Hair follicle dermal papilla cell (primary cell): ENCODE results near the gene ZFTA. TPM values are rescaled to one million over a fixed set of nuclear protein-coding genes. Genes with fewer than 3 reads are reported as not detected.

Experiments used
- small RNA-seq: library from RNA; depleted of rRNA; stranded (forward); fragments of <200 nt; gene quantifications from one replicate; pipeline ENCODE3, GENCODE V24; 2012
- total RNA-seq: library from RNA; depleted of rRNA; stranded (reverse); fragments of >200 nt; gene quantifications from 2 replicates; pipeline ENCODE4 v1.2.3, GENCODE V29; 2012

ZFTA gene
- 22.7 and 22.9 TPM in 2 replicates for total RNA-seq

DNA sequence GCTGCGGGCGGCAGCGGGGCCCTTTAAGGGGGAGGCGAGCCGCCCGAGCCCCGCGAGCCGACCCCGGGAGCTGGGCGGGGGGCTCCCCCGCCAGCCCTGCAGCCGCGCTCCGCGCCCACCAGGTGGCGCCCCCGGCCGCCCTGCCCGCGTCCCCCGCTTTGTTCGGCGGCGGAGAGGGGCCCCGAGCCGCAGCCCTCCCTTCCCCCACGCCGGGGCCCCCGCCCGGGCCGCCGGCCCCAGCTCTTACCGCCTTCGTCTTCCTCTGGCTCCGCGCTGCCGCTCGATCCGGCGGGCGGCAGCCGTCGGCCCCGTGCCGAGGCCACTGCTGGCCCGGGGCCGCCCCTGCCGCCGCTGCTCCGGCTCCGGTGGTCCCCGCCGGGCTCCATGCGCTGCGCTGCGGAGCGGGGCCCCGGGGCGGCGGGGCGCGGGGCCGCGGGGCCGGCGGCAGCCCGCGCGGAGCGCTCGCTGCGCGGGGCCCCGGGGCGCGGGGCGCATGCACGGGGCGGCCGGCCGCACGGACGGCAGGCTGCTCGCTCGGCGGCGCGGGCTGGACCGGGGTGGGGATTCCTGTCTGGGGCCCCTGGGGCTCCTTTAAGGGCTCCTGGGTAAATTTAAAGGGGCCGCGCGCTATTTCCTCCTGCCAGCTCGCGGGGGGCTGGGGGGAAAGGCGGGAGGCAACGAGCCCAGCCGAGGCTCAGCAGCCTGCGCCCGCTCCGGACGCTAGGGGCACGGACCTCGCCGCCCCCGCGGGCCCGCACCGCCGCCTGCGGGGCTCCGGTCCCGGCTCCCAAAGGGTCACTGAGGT lies at the start of gene ZFTA:
ZFTA (minus strand) TSS at position 539 of the 805 bp plus-strand sequence; CDS start at position 386, 153 bp downstream.

DNA sequence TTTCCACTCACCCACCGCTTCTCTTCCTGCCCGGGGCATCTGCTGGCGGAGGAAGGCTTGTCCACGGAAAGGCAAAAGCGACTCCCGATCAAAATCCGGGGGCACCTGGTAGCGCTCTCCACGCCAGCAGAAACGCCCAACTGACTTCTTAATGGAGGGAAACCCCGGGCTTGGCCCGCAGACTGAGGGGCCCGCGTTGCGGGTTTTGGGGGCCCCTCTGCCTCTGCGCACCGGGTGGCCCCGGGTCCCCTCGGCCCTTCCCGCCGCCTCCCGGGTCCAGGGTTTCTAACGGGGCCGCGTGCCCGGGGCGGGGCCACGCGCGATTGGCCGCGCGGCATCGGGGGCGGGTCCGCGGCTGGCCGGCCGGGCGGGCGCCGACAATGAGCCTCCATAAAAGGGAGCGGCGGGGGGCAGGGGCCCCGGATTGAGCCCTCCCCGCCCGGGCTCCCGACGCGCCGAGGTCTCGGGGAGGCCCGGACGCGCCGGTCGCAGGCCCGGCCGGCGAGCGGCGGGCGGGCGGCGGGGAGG lies 44.5 kb upstream of the ZFTA start, which contains the start of gene SPINDOC:
SPINDOC (plus strand) TSS at position 422 of the 528 bp plus-strand sequence. CDS start 231 bp downstream, outside the sequence.

Small RNA genes lying within 50 kb of the gene (small RNA-seq; reads per million reads assigned to genes)
- gene RN7SL596P, result not detected

Other genes starting within 250 kb of the ZFTA start
- gene PLAAT4, start 232.0 kb downstream of the ZFTA start, total RNA-seq, result 6.6 and 7.1 TPM in 2 replicates
- gene PLAAT2, start 205.4 kb downstream of the ZFTA start, total RNA-seq, result not detected in 2 replicates
- 0.81 and 1.2 TPM in 2 replicates for gene PLAAT3, start 154.3 kb downstream of the ZFTA start, total RNA-seq
- gene ATL3, start 97.4 kb downstream of the ZFTA start, total RNA-seq, result 210 and 252 TPM in 2 replicates
- gene RTN3, start 87.3 kb downstream of the ZFTA start, total RNA-seq, result 68.5 and 73.0 TPM in 2 replicates
- 18.9 and 23.0 TPM in 2 replicates for gene SPINDOC, start 44.7 kb upstream of the ZFTA start, total RNA-seq
- gene MARK2, start 70.3 kb upstream of the ZFTA start, total RNA-seq, result 15.2 and 16.1 TPM in 2 replicates
- gene RCOR2, start 148.4 kb upstream of the ZFTA start, total RNA-seq, result 1.6 and 2.1 TPM in 2 replicates
- 16.2 and 17.7 TPM in 2 replicates for gene NAA40, start 170.2 kb upstream of the ZFTA start, total RNA-seq
- 162 and 285 TPM in 2 replicates for gene COX8A, start 205.8 kb upstream of the ZFTA start, total RNA-seq
- 34.4 and 35.7 TPM in 2 replicates for gene OTUB1, start 217.7 kb upstream of the ZFTA start, total RNA-seq